Stimulated activated naive CD8-positive, alpha-beta T cell treated with anti-CD3 and anti-CD28 coated beads, Interleukin-15, Interleukin-2, amounts not matched to agents 100 ng/mL and 50 ng/mL, for 24 hours (primary cell): ENCODE measurements around the gene TTYH1.
"Not testable (repeated sequence)": the region's sequence is repeated elsewhere in the genome, so short reads cannot be mapped to it uniquely, and the experiment has no call there.

Source experiments
- H3K27ac Mint-ChIP-seq: one replicate; pipeline ENCODE4 v1.8.0; 2021; ENCODE audit warnings: mild to moderate bottlenecking, mixed read lengths
- H3K27me3 Mint-ChIP-seq: one replicate; pipeline ENCODE4 v1.8.0; 2021; ENCODE audit warnings: mixed read lengths
- H3K36me3 Mint-ChIP-seq: one replicate; pipeline ENCODE4 v1.8.0; 2021; ENCODE audit warnings: low read depth, mixed read lengths
- H3K4me1 Mint-ChIP-seq: one replicate; pipeline ENCODE4 v1.8.0; 2021; ENCODE audit warnings: low read depth, mixed read lengths
- H3K4me3 Mint-ChIP-seq: one replicate; pipeline ENCODE4 v1.8.0; 2021; ENCODE audit warnings: mild to moderate bottlenecking, mixed read lengths
- H3K9me3 Mint-ChIP-seq: one replicate; pipeline ENCODE4 v1.8.0; 2021; ENCODE audit warnings: mixed read lengths

Gene TTYH1

DNA sequence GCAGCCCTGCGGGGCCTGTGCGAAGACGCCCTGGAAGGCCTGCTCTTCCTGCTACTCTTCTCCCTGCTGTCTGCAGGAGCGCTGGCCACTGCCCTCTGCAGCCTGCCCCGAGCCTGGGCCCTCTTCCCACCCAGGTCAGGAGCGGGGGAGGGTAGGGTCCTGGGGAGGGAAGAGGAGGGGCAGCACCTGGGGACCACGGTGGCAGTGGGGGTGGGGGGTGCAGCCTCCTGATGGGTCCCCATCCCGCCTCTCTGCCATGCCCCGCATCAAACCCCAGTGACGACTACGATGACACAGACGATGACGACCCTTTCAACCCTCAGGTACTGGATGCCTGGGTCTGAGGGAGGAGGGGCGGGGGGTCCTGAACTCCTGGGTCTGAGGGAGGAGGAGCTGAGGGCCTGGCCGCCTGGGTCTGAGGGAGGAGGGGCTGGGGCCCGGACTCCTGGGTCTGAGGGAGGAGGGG, 20.3 kb downstream of the TTYH1 start:
- Mint-ChIP-seq H3K9me3 (no peaks in the 10 kb centered on the region), H3K27me3 (no peaks in the 10 kb centered on the region), H3K36me3 (peaks cover 4% of the 10 kb centered on the region), H3K4me1 (peaks cover 24% of the 10 kb centered on the region), H3K4me3 (no peak overlapping the region), H3K27ac (no peak overlapping the region)

- peaks cover 23% of the 10 kb centered on the region for H3K4me1 Mint-ChIP-seq
- peaks cover 4% of the 10 kb centered on the region for H3K36me3 Mint-ChIP-seq
- no peaks in the 10 kb centered on the region for H3K9me3 Mint-ChIP-seq
- H3K27me3 Mint-ChIP-seq = no peaks in the 10 kb centered on the region
- H3K4me3 Mint-ChIP-seq = no peak overlapping the region
- H3K27ac Mint-ChIP-seq = no peak overlapping the region
These were observed 20.8 kb downstream of the TTYH1 start for GRCh38 chr19:54436031-54436523.

DNA sequence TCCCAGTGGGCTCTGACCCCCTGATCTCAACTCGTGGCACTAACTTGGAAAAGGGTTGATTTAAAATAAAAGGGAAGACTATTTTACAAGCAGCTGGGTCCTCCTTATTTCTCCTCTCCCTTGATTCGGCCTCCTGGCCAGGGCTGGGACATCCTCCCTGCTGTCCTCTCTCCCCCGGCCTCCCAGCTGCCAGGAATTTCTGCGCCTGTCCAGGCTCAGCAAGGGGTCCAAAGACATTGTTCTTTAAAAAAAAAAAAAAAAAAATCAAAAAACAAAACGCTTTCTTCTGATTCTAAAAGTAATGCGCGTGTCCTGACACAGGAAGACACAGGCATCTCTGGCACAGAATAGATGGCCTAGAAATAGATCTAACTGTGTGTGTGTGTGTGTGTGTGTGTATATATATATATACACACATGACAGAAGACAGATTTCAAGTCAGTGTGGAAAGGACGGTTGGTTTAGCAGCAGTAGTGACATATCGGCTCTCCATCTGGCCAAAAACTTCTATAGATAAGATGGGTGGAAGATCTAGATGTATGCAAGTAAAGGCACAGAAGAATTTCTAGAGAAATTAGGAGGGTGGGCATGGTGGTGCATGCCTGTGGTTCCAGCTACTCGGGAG, 21.5 kb downstream of the TTYH1 start:
- H3K4me1 Mint-ChIP-seq = peaks cover 19% of the 10 kb centered on the region
- H3K27ac Mint-ChIP-seq = no peak overlapping the region
- H3K9me3 Mint-ChIP-seq = no peaks in the 10 kb centered on the region
- no peaks in the 10 kb centered on the region for H3K27me3 Mint-ChIP-seq
- peaks cover 4% of the 10 kb centered on the region for H3K36me3 Mint-ChIP-seq
- H3K4me3 Mint-ChIP-seq = no peak overlapping the region

- peaks cover 13% of the 10 kb centered on the region for H3K36me3 Mint-ChIP-seq
- H3K27ac Mint-ChIP-seq = no peak overlapping the region
- peaks cover 18% of the 10 kb centered on the region for H3K4me1 Mint-ChIP-seq
- H3K9me3 Mint-ChIP-seq = no peaks in the 10 kb centered on the region
- no peaks in the 10 kb centered on the region for H3K27me3 Mint-ChIP-seq
- no peak overlapping the region for H3K4me3 Mint-ChIP-seq
These were observed 24.0 kb downstream of the TTYH1 start for GRCh38 chr19:54439174-54439851.

GRCh38 chr19:54440641-54441040, 25.4 kb downstream of the TTYH1 start:
- Mint-ChIP-seq H3K9me3 (no peaks in the 10 kb centered on the region), H3K27me3 (no peaks in the 10 kb centered on the region), H3K36me3 (peaks cover 14% of the 10 kb centered on the region), H3K4me1 (peaks cover 9% of the 10 kb centered on the region), H3K27ac (no peak overlapping the region), H3K4me3 (no peak overlapping the region)

DNA sequence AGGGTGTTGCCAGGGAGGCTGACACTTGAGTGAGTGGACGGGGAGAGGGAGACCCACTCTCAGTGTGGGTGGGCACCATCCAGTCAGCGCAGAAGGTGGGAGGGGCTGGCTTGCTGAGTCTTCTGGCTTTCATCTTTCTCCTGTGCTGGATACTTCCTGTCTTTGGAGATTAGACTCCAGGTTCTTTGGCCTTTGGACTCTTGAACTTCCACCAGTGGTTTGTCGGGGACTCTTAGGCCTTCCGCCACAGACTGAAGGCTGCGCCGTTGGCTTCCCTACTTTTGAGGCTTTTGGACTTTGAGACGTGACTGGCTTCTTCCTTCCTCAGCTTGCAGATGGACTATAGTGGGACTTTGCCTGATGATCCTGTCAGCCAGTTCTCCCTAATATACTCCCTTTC, 29.5 kb downstream of the TTYH1 start:
- no peaks in the 10 kb centered on the region for H3K27me3 Mint-ChIP-seq
- peaks cover 19% of the 10 kb centered on the region for H3K4me1 Mint-ChIP-seq
- no peaks in the 10 kb centered on the region for H3K9me3 Mint-ChIP-seq
- H3K27ac Mint-ChIP-seq = no peak overlapping the region
- no peak overlapping the region for H3K4me3 Mint-ChIP-seq
- H3K36me3 Mint-ChIP-seq = peaks cover 28% of the 10 kb centered on the region

GRCh38 chr19:54446349-54446748, 31.1 kb downstream of the TTYH1 start:
- Mint-ChIP-seq H3K36me3 (peaks cover 44% of the 10 kb centered on the region), H3K4me1 (peaks cover 35% of the 10 kb centered on the region)
- H3K9me3 Mint-ChIP-seq, H3K27me3 Mint-ChIP-seq, H3K4me3 Mint-ChIP-seq, H3K27ac Mint-ChIP-seq: not testable (repeated sequence)

DNA sequence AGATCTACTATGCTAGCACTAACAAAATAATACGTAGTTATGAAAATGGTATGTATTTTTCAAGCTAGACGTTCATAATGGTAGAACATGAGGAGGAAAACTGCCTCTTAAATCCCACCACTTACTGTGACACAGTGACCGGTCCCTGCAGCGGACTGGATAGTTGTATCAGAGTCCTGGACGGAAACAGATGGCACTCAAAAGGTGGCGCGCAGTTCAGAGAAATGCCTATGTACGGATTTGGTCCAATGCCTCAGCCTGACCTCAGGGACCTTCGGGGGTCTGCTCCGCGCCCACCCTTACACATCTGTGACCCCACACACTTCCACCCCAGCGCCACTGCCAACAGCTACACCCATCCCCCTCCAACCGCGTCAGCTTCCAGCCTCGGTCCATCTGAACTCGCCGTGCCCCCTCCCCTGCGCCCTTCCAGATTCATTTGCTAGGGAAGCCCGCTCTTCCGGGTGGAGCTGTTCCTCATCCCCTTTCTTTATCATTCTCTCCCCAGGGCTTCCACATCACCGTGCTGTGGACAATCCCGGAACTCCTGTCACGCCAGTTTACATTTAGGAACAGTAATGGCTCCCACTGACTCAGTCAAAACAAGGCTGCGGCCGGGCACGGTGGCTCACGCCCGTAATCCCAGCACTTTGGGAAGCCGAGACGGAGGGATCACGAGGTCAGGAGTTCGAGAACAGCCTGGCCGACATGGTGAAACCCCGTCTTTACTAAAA, 32.9 kb downstream of the TTYH1 start:
- Mint-ChIP-seq H3K9me3 (no peaks in the 10 kb centered on the region), H3K4me1 (peaks cover 40% of the 10 kb centered on the region), H3K36me3 (peaks cover 53% of the 10 kb centered on the region), H3K27me3 (no peaks in the 10 kb centered on the region), H3K27ac (peak overlapping the region; percentile 99), H3K4me3 (peak overlapping the region; percentile 97)

GRCh38 chr19:54448774-54449700, 33.8 kb downstream of the TTYH1 start, which contains the start of gene LENG8:
TSS of gene LENG8 (plus strand) at chr19:54449199. CDS start at chr19:54451345, 2,146 bp downstream.
- Mint-ChIP-seq H3K27me3 (no peaks in the 10 kb centered on the region), H3K9me3 (no peaks in the 10 kb centered on the region), H3K27ac (peak within 1 kb of the TSS; percentile 99), H3K4me3 (peak within 1 kb of the TSS; percentile 97), H3K36me3 (peaks cover 58% of the 10 kb centered on the region), H3K4me1 (peaks cover 40% of the 10 kb centered on the region)

GRCh38 chr19:54449701-54450069, 34.4 kb downstream of the TTYH1 start:
- Mint-ChIP-seq H3K36me3 (peaks cover 61% of the 10 kb centered on the region), H3K4me1 (peaks cover 40% of the 10 kb centered on the region), H3K27ac (peak overlapping the region; percentile 96)

GRCh38 chr19:54451331-54451871, 36.1 kb downstream of the TTYH1 start:
- peaks cover 40% of the 10 kb centered on the region for H3K4me1 Mint-ChIP-seq
- peak overlapping the region; percentile 97 for H3K4me3 Mint-ChIP-seq
- peaks cover 66% of the 10 kb centered on the region for H3K36me3 Mint-ChIP-seq
- H3K27me3 Mint-ChIP-seq = no peaks in the 10 kb centered on the region
- no peaks in the 10 kb centered on the region for H3K9me3 Mint-ChIP-seq
- peak overlapping the region; percentile 89 for H3K27ac Mint-ChIP-seq

More at GRCh38 chr19:54449701-54450069, 34.4 kb downstream of the TTYH1 start:
- Mint-ChIP-seq H3K9me3 (no peaks in the 10 kb centered on the region), H3K4me3 (peak overlapping the region; percentile 97), H3K27me3 (no peaks in the 10 kb centered on the region)

DNA sequence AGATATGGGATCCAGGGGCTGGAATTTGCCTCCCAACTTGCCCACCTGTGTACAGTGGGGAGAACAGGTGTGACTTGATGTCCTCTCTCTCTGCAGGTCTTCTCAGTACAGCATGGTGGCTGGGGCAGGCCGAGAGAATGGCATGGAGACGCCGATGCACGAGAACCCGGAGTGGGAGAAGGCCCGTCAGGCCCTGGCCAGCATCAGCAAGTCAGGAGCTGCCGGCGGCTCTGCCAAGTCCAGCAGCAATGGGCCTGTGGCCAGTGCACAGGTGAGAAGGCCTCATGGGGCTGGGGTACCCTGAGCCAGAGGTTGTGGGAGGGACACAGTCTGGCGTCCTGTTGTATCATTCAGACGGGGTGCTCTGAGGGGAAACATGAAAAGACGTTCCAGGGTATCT, 36.7 kb downstream of the TTYH1 start:
- no peak overlapping the region for H3K27ac Mint-ChIP-seq
- H3K27me3 Mint-ChIP-seq = no peaks in the 10 kb centered on the region
- H3K4me3 Mint-ChIP-seq = no peak overlapping the region
- H3K36me3 Mint-ChIP-seq = peaks cover 63% of the 10 kb centered on the region
- H3K4me1 Mint-ChIP-seq = peaks cover 36% of the 10 kb centered on the region
- H3K9me3 Mint-ChIP-seq = no peaks in the 10 kb centered on the region

- H3K36me3 Mint-ChIP-seq = peaks cover 60% of the 10 kb centered on the region
- H3K27ac Mint-ChIP-seq = no peak overlapping the region
- H3K9me3 Mint-ChIP-seq = no peaks in the 10 kb centered on the region
- no peak overlapping the region for H3K4me3 Mint-ChIP-seq
- H3K4me1 Mint-ChIP-seq = peaks cover 30% of the 10 kb centered on the region
- no peaks in the 10 kb centered on the region for H3K27me3 Mint-ChIP-seq
These were observed 37.4 kb downstream of the TTYH1 start for GRCh38 chr19:54452626-54453025.
